NCI-H146 treated with DMSO at 0.1 percent for 48 hours (cell line): Measurements from ENCODE around the gene WDR90.
A peak's percentile ranks its signal among the peaks of the same experiment; 100 is the strongest.

Source experiments
- DNase-seq: peaks from one replicate; lab custom pipeline; 2025; ENCODE audit not compliant: unreplicated experiment; lab: John Stamatoyannopoulos, UW

The WDR90 gene

GRCh38 chr16:637081-638018 lies 11.8 kb upstream of the WDR90 start:
- DNase-seq, result peak; percentile 82

- no peak for DNase-seq
Observed at GRCh38 chr16:638034-638543, 11.1 kb upstream of the WDR90 start.

- no peak for DNase-seq
Observed at GRCh38 chr16:638836-639235, 10.3 kb upstream of the WDR90 start.

GRCh38 chr16:640614-641013 lies 8.6 kb upstream of the WDR90 start:
- DNase-seq, result no peak

- peak; percentile 68 for DNase-seq
Observed at GRCh38 chr16:641326-642188, 7.6 kb upstream of the WDR90 start, which contains the start of gene MCRIP2. Gene MCRIP2, plus strand, starts transcription at chr16:641828. Its CDS starts 164 bp downstream, at chr16:641992.

- peak; percentile 14 for DNase-seq
Observed at GRCh38 chr16:642189-643049, 6.7 kb upstream of the WDR90 start.

GRCh38 chr16:643050-643368 lies 6.2 kb upstream of the WDR90 start:
- DNase-seq, result no peak

- DNase-seq, result no peak
Observed at GRCh38 chr16:644556-644955, 4.6 kb upstream of the WDR90 start.

- DNase-seq, result no peak
Observed at GRCh38 chr16:645852-646678, 3.1 kb upstream of the WDR90 start.

- DNase-seq, result no peak
Observed at GRCh38 chr16:646679-647172, 2.4 kb upstream of the WDR90 start.

- no peak for DNase-seq
Observed at GRCh38 chr16:647173-647902, 1.8 kb upstream of the WDR90 start.

- DNase-seq, result peak; percentile 5
Observed at GRCh38 chr16:648071-648780, 939 bp upstream of the WDR90 start.

GRCh38 chr16:649631-650030 lies 466 bp downstream of the WDR90 start:
- no peak for DNase-seq

GRCh38 chr16:651844-652243 lies 2.7 kb downstream of the WDR90 start:
- no peak for DNase-seq

GRCh38 chr16:652454-653305 lies 3.5 kb downstream of the WDR90 start:
- no peak for DNase-seq

- DNase-seq, result no peak
Observed at GRCh38 chr16:654034-654433, 4.9 kb downstream of the WDR90 start.

- DNase-seq, result no peak
Observed at GRCh38 chr16:657487-657886, 8.3 kb downstream of the WDR90 start.
